Measurements from ENCODE around the gene SIM1. TPM values are rescaled to one million over a fixed set of nuclear protein-coding genes. Genes with fewer than 3 reads are reported as not detected.

Gene SIM1
- total and polyA plus RNA-seq, 2 experiments from 2014 or later = 0.30 TPM; not detected in 1

- Histone ChIP-seq H2AFZ (no peak overlapping the region), H3K9me2 (replicated peaks; ENCODE audit: insufficient read depth) (no peaks in the 10 kb centered on the region)
- DNase-seq (ENCODE audit: low spot score) = no peak
Measured at GRCh38 chr6:100353276-100354015, 111.3 kb downstream of the SIM1 start.

GRCh38 chr6:100350139-100350538 is 114.6 kb downstream of the SIM1 start:
- H3K79me2 ChIP-seq = no peaks in the 10 kb centered on the region
- no peak overlapping the region for H2AFZ ChIP-seq
- H3K4me2 ChIP-seq = no peak overlapping the region
- H3K27me3 ChIP-seq = no peaks in the 10 kb centered on the region
- no peak overlapping the region for H3K4me3 ChIP-seq
- TF ChIP-seq EZH2phosphoT487 (IDR thresholded peaks at IDR 0.05; ENCODE audit: low read depth, severe bottlenecking, unreplicated experiment) (no peak), CTCF (IDR thresholded peaks at IDR 0.05; ENCODE audit: poor library complexity) (no peak), EZH2 (IDR thresholded peaks at IDR 0.05; ENCODE audit: borderline replicate concordance) (no peak)
- H3K4me1 ChIP-seq (ENCODE audit: insufficient read depth) = peaks cover 3% of the 10 kb centered on the region
- no peaks in the 10 kb centered on the region for H3K9me3 ChIP-seq (ENCODE audit: low read depth)
- no peaks in the 10 kb centered on the region for H3K9me2 ChIP-seq (replicated peaks; ENCODE audit: insufficient read depth)
- H4K20me1 ChIP-seq (ENCODE audit: insufficient read depth, poor library complexity, severe bottlenecking) = no peaks in the 10 kb centered on the region
- no peak for DNase-seq (ENCODE audit: low spot score)
- no peak overlapping the region for H3K27ac ChIP-seq
- H3K36me3 ChIP-seq (replicated peaks; ENCODE audit: insufficient read depth, low read depth) = no peaks in the 10 kb centered on the region

More at GRCh38 chr6:100353276-100354015, 111.3 kb downstream of the SIM1 start:
- no peaks in the 10 kb centered on the region for H3K9me3 ChIP-seq (ENCODE audit: low read depth)
- H3K4me3 ChIP-seq = no peak overlapping the region
- H3K36me3 ChIP-seq (replicated peaks; ENCODE audit: insufficient read depth, low read depth) = no peaks in the 10 kb centered on the region
- TF ChIP-seq EZH2 (IDR thresholded peaks at IDR 0.05; ENCODE audit: borderline replicate concordance) (no peak), EZH2phosphoT487 (IDR thresholded peaks at IDR 0.05; ENCODE audit: low read depth, severe bottlenecking, unreplicated experiment) (no peak), CTCF (IDR thresholded peaks at IDR 0.05; ENCODE audit: poor library complexity) (no peak)
- H4K20me1 ChIP-seq (ENCODE audit: insufficient read depth, poor library complexity, severe bottlenecking) = no peaks in the 10 kb centered on the region
- no peak overlapping the region for H3K4me2 ChIP-seq
- H3K4me1 ChIP-seq (ENCODE audit: insufficient read depth) = no peaks in the 10 kb centered on the region
- 87% methylated on average over 8 of the region's 8 CpGs for WGBS (ENCODE audit: low lambda C conversion rate, missing lambda C conversion rate)
- no peak overlapping the region for H3K27ac ChIP-seq
- H3K27me3 ChIP-seq = no peaks in the 10 kb centered on the region
- H3K79me2 ChIP-seq = no peaks in the 10 kb centered on the region

- H3K27me3 ChIP-seq = no peaks in the 10 kb centered on the region
- WGBS (ENCODE audit: low lambda C conversion rate, missing lambda C conversion rate) = 91% methylated on average over 3 of the region's 3 CpGs
- no peak for TF ChIP-seq EZH2phosphoT487 (IDR thresholded peaks at IDR 0.05; ENCODE audit: low read depth, severe bottlenecking, unreplicated experiment)
- no peak for TF ChIP-seq EZH2 (IDR thresholded peaks at IDR 0.05; ENCODE audit: borderline replicate concordance)
- TF ChIP-seq CTCF (IDR thresholded peaks at IDR 0.05; ENCODE audit: poor library complexity) = no peak
- peaks cover 3% of the 10 kb centered on the region for H3K4me1 ChIP-seq (ENCODE audit: insufficient read depth)
- no peaks in the 10 kb centered on the region for H3K36me3 ChIP-seq (replicated peaks; ENCODE audit: insufficient read depth, low read depth)
- H3K9me2 ChIP-seq (replicated peaks; ENCODE audit: insufficient read depth) = no peaks in the 10 kb centered on the region
- no peak overlapping the region for H3K27ac ChIP-seq
- H4K20me1 ChIP-seq (ENCODE audit: insufficient read depth, poor library complexity, severe bottlenecking) = no peaks in the 10 kb centered on the region
- DNase-seq (ENCODE audit: low spot score) = no peak
- H3K79me2 ChIP-seq = no peaks in the 10 kb centered on the region
- no peak overlapping the region for H3K4me3 ChIP-seq
- H2AFZ ChIP-seq = no peak overlapping the region
- no peak overlapping the region for H3K4me2 ChIP-seq
- H3K9me3 ChIP-seq (ENCODE audit: low read depth) = no peaks in the 10 kb centered on the region
Measured at GRCh38 chr6:100349366-100349765, 115.4 kb downstream of the SIM1 start.

Measured in hepatocyte (in vitro differentiated cells).